Ovary (tissue), 9 donors: ENCODE results near the gene TM4SF20. TPM values are rescaled to one million over a fixed set of nuclear protein-coding genes. Genes with fewer than 3 reads are reported as not detected.

Experiments
- DNase-seq, 5 donors: peaks; one replicate each; pipeline ENCODE4 v3.0.0-alpha.2; 2019 to 2020
- H3K27ac ChIP-seq, 2 donors: fragments of 200-600 bp; one replicate each; pipeline versions ENCODE4 v1.5.1 to v1.8.0; 2019 to 2022
- H3K27me3 ChIP-seq: fragments of 200-600 bp; one replicate; pipeline ENCODE4 v1.8.0; 2022
- H3K36me3 ChIP-seq: fragments of 200-600 bp; sonication (generic); one replicate; pipeline ENCODE4 v1.5.1; 2019
- H3K4me1 ChIP-seq: one replicate; pipeline ENCODE4 v1.8.1; 2013; ENCODE audit warnings: mild to moderate bottlenecking, moderate library complexity; ENCODE audit not compliant: insufficient read depth
- H3K4me3 ChIP-seq: fragments of 200-600 bp; sonication (generic); one replicate; pipeline ENCODE4 v1.5.1; 2017
- H3K9me3 ChIP-seq, 2 donors: fragments of 200-600 bp in 1 of 2; sonication (generic) in 1 of 2; one replicate each; pipeline versions ENCODE4 v1.5.1 to v1.8.1; 2013 to 2019; ENCODE audit warnings: mild to moderate bottlenecking in 1 of 2, moderate library complexity in 1 of 2
- EP300 ChIP-seq: sonication (generic); formaldehyde crosslinking; IDR thresholded peaks from one replicate; pipeline ENCODE4 v1.6.1; 2017; ENCODE audit warnings: antibody characterized with exemption
- POLR2A ChIP-seq: fragments of 450-650 bp; IDR thresholded peaks from one replicate; pipeline ENCODE4 v1.6.1; 2017; ENCODE audit warnings: antibody characterized with exemption, mild to moderate bottlenecking, moderate library complexity
- WGBS, 3 donors: extraction: QIAGEN DNeasy Blood & Tissue Kit in 1 of 3; methylation state at CpG; one replicate each; pipeline versions ENCODE4 v1.1.5 to v1.1.7; 2013 to 2017; 5-methylcytosine and 5-hydroxymethylcytosine counted together
- intact Hi-C, 4 donors: fragments of 100-400 bp; cut with DNase I; formaldehyde crosslinking; loops; one replicate each; pipeline versions ENCODE4 v1.11.0 to v1.15.1; 2022 to 2023
- polyA plus RNA-seq, 2 donors: library from polyadenylated mRNA; stranded (reverse); fragments of 200-250 nt in 1 of 2; fragments of 350-450 nt in 1 of 2; fragmentation: Illumina TruSeq in 1 of 2; extraction: RNeasy Lipid Tissue Mini Kit (QIAGEN cat#74804) in 1 of 2; gene quantifications; one replicate each; pipeline ENCODE4 v1.2.3, GENCODE V29; 2013 to 2014
- total RNA-seq, 7 donors: library from RNA; depleted of rRNA in 2 of 7; stranded (reverse); fragments of >200 nt in 2 of 7; fragmentation: NEBNext Ultra II Directional in 3 of 7; extraction: Animal tissue kit (Norgen Biotek cat#: 25700) in 3 of 7; gene quantifications; one replicate each; pipeline versions ENCODE4 v1.1.0 to v1.2.4, GENCODE V29; 2016 to 2023
- TF ChIP-seq, protein P1 (sequence below), 3 donors: fragments of 450-650 bp in 2 of 3; fragments of 200-600 bp in 1 of 3; IDR thresholded peaks; one replicate each; pipeline versions ENCODE4 v1.5.1 to v1.8.0; 2016 to 2022; ENCODE audit warnings: antibody characterized with exemption in 3 of 3, mild to moderate bottlenecking in 1 of 3
- donor health status: DM: no; HTN: no; CAD: no; lungs with moderate emphysema.
- donor health status: DM: no; HTN: no; CAD: no.
- donor health status: Bipolar disorder and iron deficiency.
- donor health status: DM: yes; HTN: yes; CAD: no.
- donor health status: DM: no; HTN: no; CAD: no.
- donor health status: DM: yes; HTN: yes; CAD: no.

Gene TM4SF20
- total and polyA plus RNA-seq, 9 donors, result 1.4 TPM; not detected in 8

DNA sequence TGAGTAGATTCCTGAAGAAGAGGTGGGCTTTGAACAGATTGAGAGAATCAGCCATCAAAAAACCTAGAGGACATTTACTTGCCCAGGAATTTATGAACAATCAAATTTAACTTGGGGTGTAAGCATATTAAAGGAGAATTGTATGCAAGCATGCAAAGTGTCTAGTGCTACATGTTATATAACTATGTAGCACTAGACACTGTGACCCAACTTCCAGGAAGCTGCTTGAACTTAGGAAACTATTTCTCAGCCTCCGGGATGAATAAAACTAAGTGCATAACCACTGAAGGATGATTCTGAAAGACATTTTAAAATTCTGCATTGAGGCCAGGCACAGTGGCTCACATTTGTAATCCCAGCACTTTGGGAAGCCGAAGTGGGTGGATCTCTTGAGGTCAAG, 41.7 kb downstream of the TM4SF20 start:
- DNase-seq, result no peak
- 92 to 98% (median 95%) methylated on average over 2 of the region's 2 CpGs for WGBS, 3 donors
- no peaks in the 10 kb centered on the region for H3K36me3 ChIP-seq

DNA sequence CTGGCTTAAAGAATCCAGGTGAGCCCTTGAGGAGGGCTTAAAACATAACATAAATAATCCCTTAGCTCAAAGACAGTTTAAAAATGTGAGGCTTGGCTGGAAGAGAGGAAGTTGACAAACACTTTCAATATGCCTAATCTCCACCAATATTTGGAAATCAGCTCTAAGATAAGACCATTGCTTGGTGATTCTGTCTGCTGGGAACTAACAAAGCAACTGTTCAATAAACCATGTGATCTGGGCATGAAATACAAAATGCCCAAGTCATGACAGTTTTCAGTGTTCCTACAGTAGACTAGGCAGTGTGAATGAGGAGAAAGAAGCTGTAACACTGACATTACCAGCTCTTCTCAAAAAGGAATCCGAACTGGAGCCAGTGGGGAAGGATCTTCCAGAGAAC, 43.4 kb downstream of the TM4SF20 start:
- no peak overlapping the region for H3K27ac ChIP-seq
- WGBS, 3 donors, result 94 to 98% (median 98%) methylated on average over 1 of the region's 1 CpG
- TF ChIP-seq, protein P1, sequence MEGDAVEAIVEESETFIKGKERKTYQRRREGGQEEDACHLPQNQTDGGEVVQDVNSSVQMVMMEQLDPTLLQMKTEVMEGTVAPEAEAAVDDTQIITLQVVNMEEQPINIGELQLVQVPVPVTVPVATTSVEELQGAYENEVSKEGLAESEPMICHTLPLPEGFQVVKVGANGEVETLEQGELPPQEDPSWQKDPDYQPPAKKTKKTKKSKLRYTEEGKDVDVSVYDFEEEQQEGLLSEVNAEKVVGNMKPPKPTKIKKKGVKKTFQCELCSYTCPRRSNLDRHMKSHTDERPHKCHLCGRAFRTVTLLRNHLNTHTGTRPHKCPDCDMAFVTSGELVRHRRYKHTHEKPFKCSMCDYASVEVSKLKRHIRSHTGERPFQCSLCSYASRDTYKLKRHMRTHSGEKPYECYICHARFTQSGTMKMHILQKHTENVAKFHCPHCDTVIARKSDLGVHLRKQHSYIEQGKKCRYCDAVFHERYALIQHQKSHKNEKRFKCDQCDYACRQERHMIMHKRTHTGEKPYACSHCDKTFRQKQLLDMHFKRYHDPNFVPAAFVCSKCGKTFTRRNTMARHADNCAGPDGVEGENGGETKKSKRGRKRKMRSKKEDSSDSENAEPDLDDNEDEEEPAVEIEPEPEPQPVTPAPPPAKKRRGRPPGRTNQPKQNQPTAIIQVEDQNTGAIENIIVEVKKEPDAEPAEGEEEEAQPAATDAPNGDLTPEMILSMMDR (IDR thresholded peaks at IDR 0.05), result no peak
- no peak for TF ChIP-seq EP300
- TF ChIP-seq POLR2A, result no peak

More for the DNA sequence above, 41.7 kb downstream of the TM4SF20 start:
- no peak for TF ChIP-seq EP300
- TF ChIP-seq, protein P1 (IDR thresholded peaks at IDR 0.05), result no peak
- no peak for TF ChIP-seq POLR2A
- no peaks in the 10 kb centered on the region for H3K9me3 ChIP-seq
- H3K27ac ChIP-seq, result no peak overlapping the region
- no peak overlapping the region for H3K4me3 ChIP-seq
- intact Hi-C loops, result no loop called here
- H3K4me1 ChIP-seq, result no peaks in the 10 kb centered on the region
- H3K27me3 ChIP-seq, result no peaks in the 10 kb centered on the region

DNA sequence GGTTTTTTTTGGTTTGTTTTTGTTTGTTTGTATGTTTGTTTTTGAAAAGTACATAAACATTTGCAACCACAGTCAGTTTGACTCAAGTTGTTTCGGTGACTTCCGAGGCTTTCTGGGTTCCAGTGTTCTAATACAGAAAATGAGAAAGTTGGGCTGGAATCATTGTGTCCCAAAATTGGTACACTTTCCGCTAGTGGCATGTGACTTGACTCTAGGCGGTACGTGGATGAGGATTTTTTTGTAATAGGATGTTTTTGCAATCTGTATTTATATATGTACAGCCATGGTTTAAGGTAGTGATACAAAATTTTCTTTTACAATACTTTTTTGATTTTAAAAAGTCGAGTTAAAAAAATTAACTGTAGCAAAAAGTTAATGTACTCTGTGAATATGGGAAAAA, 52.3 kb downstream of the TM4SF20 start:
- TF ChIP-seq, protein P1 (IDR thresholded peaks at IDR 0.05), result no peak
- TF ChIP-seq POLR2A (no peak), EP300 (no peak)
- 90 to 94% (median 91%) methylated on average over 6 of the region's 6 CpGs for WGBS, 3 donors
- no peaks in the 10 kb centered on the region for H3K9me3 ChIP-seq
- H3K27ac ChIP-seq, result no peak overlapping the region
- intact Hi-C loops, result no loop called here
- H3K4me1 ChIP-seq, result peaks cover 4% of the 10 kb centered on the region
- H3K36me3 ChIP-seq, result no peaks in the 10 kb centered on the region
- no peaks in the 10 kb centered on the region for H3K27me3 ChIP-seq
- H3K4me3 ChIP-seq, result no peak overlapping the region
- DNase-seq, result no peak

More for the DNA sequence above, 43.4 kb downstream of the TM4SF20 start:
- Histone ChIP-seq H3K4me1 (no peaks in the 10 kb centered on the region), H3K9me3 (no peaks in the 10 kb centered on the region), H3K36me3 (no peaks in the 10 kb centered on the region), H3K27me3 (no peaks in the 10 kb centered on the region), H3K4me3 (no peak overlapping the region)
- DNase-seq, result no peak
- intact Hi-C loops, result no loop called here

DNA sequence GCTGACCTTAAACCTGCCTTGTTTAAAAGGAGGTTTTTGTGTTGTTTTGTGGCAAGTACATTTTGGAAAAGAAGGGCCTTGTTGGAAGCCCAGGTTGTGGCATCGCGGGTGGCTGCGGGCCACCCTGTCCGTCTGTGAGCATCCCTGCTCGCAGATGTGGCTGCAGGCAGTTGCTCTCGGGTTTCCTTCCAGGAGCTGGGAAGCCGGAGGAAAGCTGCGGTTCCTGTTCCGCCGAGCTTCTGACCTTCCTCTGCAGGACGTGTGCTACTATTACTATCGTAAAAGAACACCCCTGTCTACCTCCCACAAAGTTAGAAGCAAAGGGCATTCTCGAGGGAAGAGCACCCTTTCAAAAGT, 53.3 kb downstream of the TM4SF20 start:
- peak overlapping the region; percentile 98 for H3K4me3 ChIP-seq
- peak overlapping the region in 1 of 2 donors; percentile 86 for H3K27ac ChIP-seq
- TF ChIP-seq POLR2A, result no peak
- TF ChIP-seq, protein P1 (IDR thresholded peaks at IDR 0.05), result no peak
- TF ChIP-seq EP300, result no peak
- peak in 4 of 5 donors; percentile 19 to 50 (median 32) for DNase-seq
- intact Hi-C loops, result no loop called here
- WGBS, 3 donors, result 0 to 1% (median 0%) methylated on average over 13 of the region's 13 CpGs
- peaks cover 4% of the 10 kb centered on the region for H3K4me1 ChIP-seq
- H3K36me3 ChIP-seq, result no peaks in the 10 kb centered on the region
- H3K27me3 ChIP-seq, result no peaks in the 10 kb centered on the region
- H3K9me3 ChIP-seq, result no peaks in the 10 kb centered on the region
